HL-60 (cell line): Measurements from ENCODE around the gene NOS2.
"Not testable (repeated sequence)": the region's sequence is repeated elsewhere in the genome, so short reads cannot be mapped to it uniquely, and the experiment has no call there.

Experiments
- DNase-seq, 2 experiments: peaks; one replicate each; pipeline ENCODE4 v3.0.0-alpha.2; 2010 to 2020; ENCODE audit warnings: low read depth in 1 of 2, low spot score in 1 of 2
- H3K27ac ChIP-seq: fragments of 250-450 bp; sonication (Bioruptor Pico); replicated peaks from 2 replicates; pipeline ENCODE4 v1.5.1; 2020; ENCODE audit warnings: mild to moderate bottlenecking, moderate library complexity
- H3K27me3 ChIP-seq: fragments of 250-450 bp; sonication (Bioruptor Pico); 2 replicates; pipeline ENCODE4 v1.5.1; 2021; ENCODE audit warnings: mild to moderate bottlenecking, moderate library complexity; ENCODE audit not compliant: insufficient read depth, poor library complexity, severe bottlenecking
- H3K4me3 ChIP-seq: replicated peaks from 2 replicates; pipeline ENCODE4 v1.5.1; 2011; ENCODE audit warnings: mild to moderate bottlenecking, control low read depth, low read length; ENCODE audit not compliant: insufficient read depth
- CTCF ChIP-seq: IDR thresholded peaks from one replicate; pipeline ENCODE4 v1.5.1; 2011; ENCODE audit warnings: low read length, control low read depth, inconsistent platforms; ENCODE audit not compliant: insufficient read depth
- GABPA ChIP-seq: IDR thresholded peaks from 2 replicates; pipeline ENCODE4 v1.6.1; 2012; ENCODE audit warnings: low read depth
- POLR2AphosphoS5 ChIP-seq: IDR thresholded peaks from 2 replicates; pipeline ENCODE4 v1.6.1; 2012; ENCODE audit warnings: low read depth
- REST ChIP-seq: IDR thresholded peaks from 2 replicates; pipeline ENCODE4 v1.6.1; 2012; ENCODE audit warnings: low read depth; ENCODE audit not compliant: insufficient replicate concordance
- SPI1 ChIP-seq: IDR thresholded peaks from 2 replicates; pipeline ENCODE4 v1.6.1; 2012; ENCODE audit warnings: low read depth, mild to moderate bottlenecking, borderline replicate concordance

NOS2 gene

GRCh38 chr17:27765353-27765752, 35.0 kb downstream of the NOS2 start:
- TF ChIP-seq POLR2AphosphoS5 = no peak
- no peak for TF ChIP-seq GABPA
- no peak for TF ChIP-seq SPI1
- TF ChIP-seq REST = no peak
- no peak for TF ChIP-seq CTCF
- H3K27ac ChIP-seq = no peak overlapping the region
- H3K27me3 ChIP-seq = no peaks in the 10 kb centered on the region

GRCh38 chr17:27764589-27764988, 35.7 kb downstream of the NOS2 start:
- no peak overlapping the region for H3K4me3 ChIP-seq
- DNase-seq = no peak
- H3K27ac ChIP-seq = no peak overlapping the region
- H3K27me3 ChIP-seq = no peaks in the 10 kb centered on the region
- TF ChIP-seq POLR2AphosphoS5 = no peak
- TF ChIP-seq REST = no peak
- no peak for TF ChIP-seq CTCF
- TF ChIP-seq SPI1 = no peak
- TF ChIP-seq GABPA = no peak

More at GRCh38 chr17:27765353-27765752, 35.0 kb downstream of the NOS2 start:
- no peak overlapping the region for H3K4me3 ChIP-seq
- no peak for DNase-seq

GRCh38 chr17:27762527-27763305, 37.6 kb downstream of the NOS2 start:
- Histone ChIP-seq H3K27ac (no peak overlapping the region), H3K27me3 (no peaks in the 10 kb centered on the region), H3K4me3 (no peak overlapping the region)
- TF ChIP-seq POLR2AphosphoS5 = no peak
- no peak for TF ChIP-seq GABPA
- TF ChIP-seq SPI1 = no peak
- no peak for TF ChIP-seq CTCF
- TF ChIP-seq REST = peak; percentile 95
- DNase-seq = no peak

- not testable (repeated sequence) for H3K4me3 ChIP-seq, H3K27me3 ChIP-seq, H3K27ac ChIP-seq, DNase-seq
These were observed 39.4 kb downstream of the NOS2 start for GRCh38 chr17:27760931-27761330.
